NCI-H526 treated with DMSO at 0.1 percent for 48 hours (cell line): ENCODE data around the gene GABBR2.
"Not testable (repeated sequence)": the region's sequence is repeated elsewhere in the genome, so short reads cannot be mapped to it uniquely, and the experiment has no call there.

Source experiments
- DNase-seq: peaks from one replicate; lab custom pipeline; 2025; lab: John Stamatoyannopoulos, UW

The GABBR2 gene

GRCh38 chr9:98479449-98479848 lies 229.3 kb downstream of the GABBR2 start:
- DNase-seq: no peak

GRCh38 chr9:98477884-98478283 lies 230.9 kb downstream of the GABBR2 start:
- no peak for DNase-seq

DNA sequence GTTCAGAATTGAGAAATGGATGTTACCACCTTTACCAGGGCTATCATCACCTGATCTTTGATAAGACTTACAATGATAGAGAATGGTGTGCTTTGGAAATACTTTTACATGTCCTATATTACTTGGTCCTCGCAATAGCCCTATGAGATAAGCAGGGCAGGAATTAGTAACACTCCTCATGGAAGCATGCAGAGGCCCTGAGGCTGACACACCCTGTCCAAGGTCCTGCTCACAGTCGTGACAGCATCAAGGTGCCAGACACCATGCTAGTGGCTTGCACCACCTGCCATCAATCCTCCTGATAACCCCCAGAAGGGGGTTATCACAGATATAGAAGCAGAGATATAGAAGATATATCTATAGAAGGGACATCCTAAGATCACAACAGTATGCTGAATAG lies 236.5 kb downstream of the GABBR2 start:
- no peak for DNase-seq

GRCh38 chr9:98471185-98471584 lies 237.6 kb downstream of the GABBR2 start:
- no peak for DNase-seq

DNA sequence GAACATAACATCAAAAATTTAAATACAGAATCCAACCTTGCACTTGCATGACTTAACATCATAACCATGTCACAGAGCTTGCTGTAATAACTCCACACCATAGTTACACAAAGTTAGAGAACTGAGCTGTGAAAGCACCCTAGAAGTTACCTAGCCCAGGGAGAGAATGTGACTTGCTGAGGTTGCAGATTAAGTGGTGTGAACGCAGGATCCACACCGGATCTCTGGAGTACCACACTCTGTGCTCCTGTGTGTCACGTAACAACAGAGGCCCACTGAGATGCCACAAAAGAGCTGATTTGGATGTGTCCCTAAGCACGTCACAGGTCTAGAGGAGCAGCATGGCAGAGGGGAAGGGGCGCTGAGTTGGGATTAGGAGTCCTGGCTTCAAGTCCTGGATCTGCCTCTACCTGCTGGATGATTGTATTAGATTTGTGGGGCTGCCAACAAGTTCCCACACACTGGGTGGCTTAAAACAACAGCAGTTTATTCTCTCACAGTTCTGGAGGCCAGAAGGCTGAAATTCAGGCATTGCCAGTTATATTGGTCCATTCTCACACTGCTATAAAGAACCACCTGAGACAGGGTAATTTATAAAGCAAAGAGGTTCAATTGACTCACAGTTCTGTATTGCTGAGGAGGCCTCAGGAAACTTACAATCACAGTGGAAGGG lies 240.0 kb downstream of the GABBR2 start:
- no peak for DNase-seq

- DNase-seq: no peak
Observed at GRCh38 chr9:98465799-98466198, 242.9 kb downstream of the GABBR2 start.

GRCh38 chr9:98464156-98464690 lies 244.5 kb downstream of the GABBR2 start:
- not testable (repeated sequence) for DNase-seq

DNA sequence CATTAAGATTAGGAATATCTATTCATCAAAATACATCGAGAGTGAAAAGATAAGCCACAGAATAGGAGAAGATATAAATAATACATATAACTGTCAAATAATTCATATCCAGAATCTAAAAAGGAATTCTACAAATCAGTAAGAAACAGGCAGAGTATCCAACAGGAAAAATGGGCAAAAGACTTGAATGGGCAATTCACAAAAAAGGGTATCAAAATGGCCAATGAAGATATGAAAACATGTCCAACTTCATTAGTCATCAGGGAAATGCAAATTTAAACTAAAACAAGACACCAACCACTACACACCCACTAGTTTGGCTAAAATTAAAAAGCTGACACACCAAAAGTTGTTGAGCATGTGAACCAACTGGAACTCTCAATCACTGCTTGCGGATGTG lies 246.4 kb downstream of the GABBR2 start:
- no peak for DNase-seq

DNA sequence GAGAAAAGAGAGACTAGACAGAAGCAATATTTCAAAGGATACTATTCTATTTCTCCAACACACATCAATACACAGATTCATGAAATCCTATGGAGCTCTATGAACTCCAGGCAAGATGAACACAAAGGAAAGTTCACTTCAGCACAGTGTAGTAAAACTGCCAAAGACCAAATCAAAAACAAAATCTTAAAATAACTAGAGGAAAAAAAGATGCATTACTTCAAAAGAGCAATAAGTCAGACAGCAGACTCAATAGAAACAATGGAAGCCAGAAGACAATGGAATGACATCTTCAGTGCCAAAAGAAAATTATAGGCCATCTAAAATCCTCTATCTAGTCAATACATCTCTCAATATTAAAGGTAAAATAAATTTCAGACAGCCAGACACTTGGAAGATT lies 248.0 kb downstream of the GABBR2 start:
- no peak for DNase-seq

- no peak for DNase-seq
Observed at GRCh38 chr9:98457726-98458370, 250.9 kb downstream of the GABBR2 start.

DNA sequence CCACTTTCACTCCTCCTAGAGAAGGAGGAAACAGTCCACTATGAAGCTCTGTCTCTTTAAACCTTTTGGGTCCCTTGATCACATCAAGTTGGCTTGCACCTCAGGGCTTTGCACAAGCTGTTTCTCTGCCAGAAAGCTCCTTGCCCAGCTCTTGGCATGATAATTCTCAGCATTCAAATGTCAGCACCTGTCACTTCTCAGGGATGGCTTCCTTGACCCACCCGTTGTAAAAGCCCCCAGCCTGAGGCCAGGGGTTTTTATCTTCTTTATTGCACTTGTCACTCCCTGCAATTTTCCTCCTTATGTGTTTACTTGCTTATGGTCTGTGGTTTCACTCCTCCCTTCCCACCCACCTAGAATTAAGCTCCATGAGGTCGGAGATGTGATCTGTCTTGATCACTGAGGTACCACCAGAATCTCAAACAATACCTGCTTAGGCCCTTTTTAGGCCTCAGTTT lies 252.6 kb downstream of the GABBR2 start:
- no peak for DNase-seq

- DNase-seq: no peak
Observed at GRCh38 chr9:98455256-98456155, 253.2 kb downstream of the GABBR2 start.

- DNase-seq: no peak
Observed at GRCh38 chr9:98453589-98454311, 255.0 kb downstream of the GABBR2 start.

DNA sequence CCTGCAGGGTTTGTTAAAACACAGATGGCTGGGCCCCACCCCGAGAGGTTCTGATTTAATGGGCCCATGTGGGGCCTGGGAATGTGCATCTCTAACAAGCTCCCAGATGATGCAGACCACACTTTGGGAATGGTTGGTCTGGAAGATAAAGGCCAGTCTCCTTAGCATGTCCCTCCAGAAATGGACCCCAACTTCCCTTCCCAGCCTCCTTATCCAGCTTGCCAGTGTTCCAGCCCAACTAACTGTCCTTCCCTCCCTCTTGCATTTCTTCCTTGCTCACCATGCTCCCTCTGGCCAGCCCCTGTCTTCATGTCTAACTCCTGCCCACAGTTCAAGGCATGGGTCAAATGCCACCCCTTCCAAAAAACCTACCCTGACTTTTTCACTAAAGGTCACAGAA lies 257.2 kb downstream of the GABBR2 start:
- no peak for DNase-seq

DNA sequence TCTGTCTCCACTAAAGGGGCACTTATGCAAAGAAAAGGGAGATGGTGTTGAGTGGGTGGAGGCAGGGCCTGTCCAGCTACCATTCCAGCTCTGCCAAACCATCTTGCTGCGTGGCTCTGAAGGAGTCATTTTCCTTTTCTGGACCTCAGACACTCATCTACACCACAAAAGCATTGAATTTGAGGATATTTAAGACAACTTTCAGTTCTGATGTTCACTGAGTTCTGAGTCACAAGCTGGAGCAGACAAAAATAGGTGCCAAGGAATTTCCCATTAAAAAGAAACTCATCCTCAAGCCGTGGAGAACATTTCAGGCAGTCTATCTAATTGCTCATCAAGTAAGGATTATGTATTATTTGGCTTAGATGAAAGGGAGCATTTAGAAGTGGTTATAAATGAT lies 258.2 kb downstream of the GABBR2 start:
- DNase-seq: no peak

DNA sequence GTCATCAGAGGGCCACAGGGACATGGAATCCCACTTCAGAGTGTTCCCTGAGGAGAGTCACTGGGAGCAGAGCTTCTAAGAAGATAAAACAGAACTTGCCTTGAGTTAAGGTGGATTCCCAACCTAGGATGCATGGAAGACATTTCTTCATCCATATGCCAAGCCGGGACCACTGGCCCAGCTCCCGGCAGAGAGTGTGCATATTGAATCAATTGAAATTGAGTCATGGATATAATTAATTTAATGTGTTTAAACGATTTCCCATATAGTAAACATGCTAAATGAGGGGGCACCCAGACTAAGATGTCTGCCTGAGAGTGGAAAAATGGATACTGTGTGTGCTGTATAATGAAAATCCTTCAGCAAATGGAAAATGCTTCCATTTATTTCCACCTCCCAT lies 258.9 kb downstream of the GABBR2 start:
- no peak for DNase-seq

DNA sequence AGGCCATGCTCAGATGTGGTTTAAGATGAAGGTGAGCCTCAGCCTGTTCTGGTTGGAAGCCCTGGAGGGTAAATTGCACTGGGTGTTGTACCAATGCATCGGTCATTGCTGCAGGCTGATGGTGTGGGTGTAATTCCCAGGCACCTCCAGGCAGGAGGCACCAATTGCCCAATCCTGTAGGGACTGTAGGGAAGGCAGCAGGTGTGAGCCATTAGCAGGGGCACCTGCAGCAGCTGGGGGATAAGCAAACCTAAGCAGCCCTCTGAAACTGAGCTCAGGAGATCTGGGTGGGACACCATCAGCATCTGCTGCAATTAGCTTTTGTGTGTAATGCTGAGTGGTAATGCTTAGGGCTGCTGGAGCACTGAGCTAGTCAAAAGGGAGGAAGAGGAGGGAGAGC lies 263.2 kb downstream of the GABBR2 start:
- DNase-seq: no peak

GRCh38 chr9:98444601-98445000 lies 264.1 kb downstream of the GABBR2 start:
- no peak for DNase-seq

DNA sequence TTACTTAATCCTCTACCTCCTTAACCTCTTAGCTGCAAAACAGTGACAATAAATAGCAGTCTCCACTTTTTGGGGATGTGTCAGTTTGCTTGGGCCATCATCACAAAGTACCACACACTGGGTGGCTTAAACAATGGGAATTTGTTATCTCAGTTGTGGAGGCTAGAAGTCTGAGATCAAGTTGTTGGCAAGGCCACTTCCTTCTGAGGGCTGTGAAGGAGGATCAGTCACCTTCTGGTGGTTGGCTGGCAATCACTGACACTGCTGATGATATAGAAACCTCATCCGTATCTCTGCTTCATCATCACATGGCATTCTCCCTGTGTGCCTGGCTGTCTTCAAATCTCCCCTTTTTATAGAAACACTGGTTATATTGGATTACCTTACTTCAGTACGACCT lies 266.2 kb downstream of the GABBR2 start:
- no peak for DNase-seq

DNA sequence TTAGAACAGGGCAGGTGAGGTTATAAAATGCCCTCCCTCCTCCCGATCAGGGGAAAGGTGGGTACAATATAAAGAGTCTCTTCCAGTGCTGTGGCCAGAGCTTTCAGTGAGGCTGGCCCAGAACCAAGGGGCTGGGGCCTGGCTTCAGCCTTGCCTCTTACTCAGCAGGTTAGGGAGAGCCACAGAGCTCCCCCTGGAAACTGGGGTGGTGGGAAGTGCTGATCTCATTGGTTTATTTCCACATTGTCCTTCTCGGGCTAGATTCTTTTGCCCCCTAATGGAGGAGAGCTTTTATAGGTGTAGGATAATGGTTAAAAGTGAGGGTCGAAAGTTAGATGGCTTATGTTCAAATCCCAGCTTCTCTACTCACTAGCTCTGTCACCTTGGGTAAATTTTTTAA lies 266.6 kb downstream of the GABBR2 start:
- DNase-seq: no peak

- no peak for DNase-seq
Observed at GRCh38 chr9:98438666-98439065, 270.1 kb downstream of the GABBR2 start.

DNA sequence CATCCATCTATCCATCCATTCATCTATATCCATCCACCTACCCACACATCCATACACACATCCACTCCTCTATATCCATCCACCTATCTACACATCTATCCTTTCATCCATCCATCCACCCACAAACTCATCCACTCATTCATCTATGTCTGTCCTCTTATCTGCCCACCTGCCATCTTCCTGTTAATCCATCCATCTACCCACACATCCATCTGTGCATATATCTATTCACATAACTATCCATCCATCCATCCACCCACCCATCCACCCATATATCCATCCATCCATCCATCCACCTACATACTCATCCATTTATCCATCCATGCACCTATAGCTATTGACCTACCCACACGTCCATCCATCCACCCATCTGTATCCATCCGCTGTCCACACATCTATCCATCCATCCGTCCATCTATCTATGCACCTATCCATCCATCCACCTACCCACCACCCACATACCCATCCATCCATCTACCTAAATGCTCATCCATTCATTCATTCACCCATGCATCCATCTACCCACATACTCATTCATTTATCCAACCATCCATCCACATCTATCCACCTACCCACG lies 271.2 kb downstream of the GABBR2 start:
- DNase-seq: no peak
